HG02610 (cell line): ENCODE measurements around the gene ACTN3.
"Not testable (repeated sequence)": the region's sequence is repeated elsewhere in the genome, so short reads cannot be mapped to it uniquely, and the experiment has no call there.

Source experiments
- ATAC-seq: cut with Tn5 transposase; IDR thresholded peaks from one replicate; pipeline ENCODE4 v1.9.1; 2021; ENCODE audit warnings: mild to moderate bottlenecking, moderate library complexity; ENCODE audit not compliant: unreplicated experiment

The ACTN3 gene

GRCh38 chr11:66546368-66546965 is at the start of gene ACTN3:
Gene ACTN3 (plus strand): TSS chr11:66546903. CDS start chr11:66546938, 35 bp downstream.
- no peak for ATAC-seq

- ATAC-seq = no peak
These were observed 49.5 kb upstream of the ACTN3 start for GRCh38 chr11:66497206-66497605.

GRCh38 chr11:66498506-66498905 is 48.2 kb upstream of the ACTN3 start:
- no peak for ATAC-seq

- ATAC-seq = no peak
These were observed 41.4 kb upstream of the ACTN3 start for GRCh38 chr11:66505276-66505816.

- ATAC-seq = no peak
These were observed 37.6 kb upstream of the ACTN3 start for GRCh38 chr11:66509131-66509561.

GRCh38 chr11:66510271-66510989 is 36.3 kb upstream of the ACTN3 start, which contains the start of gene BBS1:
Gene BBS1 (plus strand): TSS chr11:66510635. CDS start chr11:66510660, 25 bp downstream.
- peak; percentile 85 for ATAC-seq

- ATAC-seq = no peak
These were observed 35.7 kb upstream of the ACTN3 start for GRCh38 chr11:66510990-66511339.

GRCh38 chr11:66523611-66524010 is 23.1 kb upstream of the ACTN3 start:
- ATAC-seq = no peak

- no peak for ATAC-seq
These were observed 22.2 kb upstream of the ACTN3 start for GRCh38 chr11:66524304-66525040.

GRCh38 chr11:66529069-66529468 is 17.6 kb upstream of the ACTN3 start:
- no peak for ATAC-seq

- no peak for ATAC-seq
These were observed 17.0 kb upstream of the ACTN3 start for GRCh38 chr11:66529655-66530054.

- no peak for ATAC-seq
These were observed 15.6 kb upstream of the ACTN3 start for GRCh38 chr11:66530927-66531709.

GRCh38 chr11:66531841-66532240 is 14.9 kb upstream of the ACTN3 start:
- no peak for ATAC-seq

- no peak for ATAC-seq
These were observed 13.9 kb upstream of the ACTN3 start for GRCh38 chr11:66532784-66533183.

- ATAC-seq = no peak
These were observed 7.4 kb upstream of the ACTN3 start for GRCh38 chr11:66539170-66539869.

- no peak for ATAC-seq
These were observed 6.9 kb upstream of the ACTN3 start for GRCh38 chr11:66539870-66540213.

GRCh38 chr11:66540598-66540997 is 6.1 kb upstream of the ACTN3 start:
- not testable (repeated sequence) for ATAC-seq

GRCh38 chr11:66541892-66542291 is 4.8 kb upstream of the ACTN3 start:
- no peak for ATAC-seq

GRCh38 chr11:66542362-66542761 is 4.3 kb upstream of the ACTN3 start:
- no peak for ATAC-seq
